Measurements from ENCODE around the gene EVA1C. TPM values are rescaled to one million over a fixed set of nuclear protein-coding genes. Genes with fewer than 3 reads are reported as not detected.

Gene EVA1C
- total RNA-seq, 2 experiments from 2014 or later, result 11.1 to 13.7 TPM

DNA sequence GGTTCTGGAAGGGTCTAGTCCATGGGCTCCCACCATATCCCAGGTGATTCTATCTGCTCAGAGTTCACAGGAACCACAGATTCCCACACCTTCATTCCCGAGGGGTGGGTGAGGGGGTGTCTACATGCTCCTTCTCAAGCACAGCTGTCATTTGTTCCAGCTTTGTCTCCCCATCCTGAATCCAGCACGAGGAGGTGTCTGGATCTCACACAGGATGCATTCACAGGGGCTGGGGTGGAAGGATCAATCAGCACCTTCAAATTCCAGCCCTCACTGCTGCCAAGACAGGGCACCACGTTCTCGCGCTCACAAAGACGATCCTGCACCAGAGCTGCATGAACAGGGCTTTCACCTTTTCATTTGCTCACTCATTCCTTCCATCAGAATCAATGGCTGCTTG is 120.1 kb downstream of the EVA1C start:
- Mint-ChIP-seq H3K4me1 (ENCODE audit: low read depth) (peaks cover 14% of the 10 kb centered on the region), H3K9me3 (no peaks in the 10 kb centered on the region), H3K27me3 (no peaks in the 10 kb centered on the region), H3K36me3 (ENCODE audit: low read depth) (no peaks in the 10 kb centered on the region), H3K4me3 (no peak overlapping the region), H3K27ac (no peak overlapping the region)
- TF ChIP-seq, protein P1, sequence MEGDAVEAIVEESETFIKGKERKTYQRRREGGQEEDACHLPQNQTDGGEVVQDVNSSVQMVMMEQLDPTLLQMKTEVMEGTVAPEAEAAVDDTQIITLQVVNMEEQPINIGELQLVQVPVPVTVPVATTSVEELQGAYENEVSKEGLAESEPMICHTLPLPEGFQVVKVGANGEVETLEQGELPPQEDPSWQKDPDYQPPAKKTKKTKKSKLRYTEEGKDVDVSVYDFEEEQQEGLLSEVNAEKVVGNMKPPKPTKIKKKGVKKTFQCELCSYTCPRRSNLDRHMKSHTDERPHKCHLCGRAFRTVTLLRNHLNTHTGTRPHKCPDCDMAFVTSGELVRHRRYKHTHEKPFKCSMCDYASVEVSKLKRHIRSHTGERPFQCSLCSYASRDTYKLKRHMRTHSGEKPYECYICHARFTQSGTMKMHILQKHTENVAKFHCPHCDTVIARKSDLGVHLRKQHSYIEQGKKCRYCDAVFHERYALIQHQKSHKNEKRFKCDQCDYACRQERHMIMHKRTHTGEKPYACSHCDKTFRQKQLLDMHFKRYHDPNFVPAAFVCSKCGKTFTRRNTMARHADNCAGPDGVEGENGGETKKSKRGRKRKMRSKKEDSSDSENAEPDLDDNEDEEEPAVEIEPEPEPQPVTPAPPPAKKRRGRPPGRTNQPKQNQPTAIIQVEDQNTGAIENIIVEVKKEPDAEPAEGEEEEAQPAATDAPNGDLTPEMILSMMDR (IDR thresholded peaks at IDR 0.05), result no peak
- ATAC-seq, result no peak
- CTCF ChIA-PET, result no interaction called here
- intact Hi-C loops (cut with micrococcal nuclease), result no loop called here
- POLR2A ChIA-PET, result no interaction called here
- no peak for DNase-seq

DNA sequence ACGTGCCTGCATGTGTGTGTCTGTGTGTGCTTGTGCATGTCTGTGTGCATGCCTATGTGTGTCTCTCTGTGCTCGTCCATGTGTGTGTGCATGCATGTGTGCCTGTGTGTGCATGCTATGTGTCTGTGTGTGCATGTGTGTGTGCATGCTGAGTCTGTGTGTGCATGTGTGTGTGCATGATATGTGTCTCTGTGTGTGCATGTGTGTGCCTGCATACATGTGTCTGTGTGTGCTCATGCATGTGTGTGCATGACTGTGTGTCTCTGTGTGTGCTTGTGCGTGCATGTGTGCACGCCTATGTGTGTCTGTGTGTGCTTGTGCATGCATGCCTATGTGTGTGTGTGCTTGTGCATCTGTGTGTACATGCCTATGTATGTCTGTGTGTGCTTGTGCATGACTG is 120.5 kb downstream of the EVA1C start:
- Mint-ChIP-seq H3K9me3 (no peaks in the 10 kb centered on the region), H3K36me3 (ENCODE audit: low read depth) (no peaks in the 10 kb centered on the region), H3K27ac (no peak overlapping the region), H3K4me1 (ENCODE audit: low read depth) (peaks cover 14% of the 10 kb centered on the region), H3K4me3 (no peak overlapping the region), H3K27me3 (no peaks in the 10 kb centered on the region)
- TF ChIP-seq, protein P1 (IDR thresholded peaks at IDR 0.05), result no peak
- CTCF ChIA-PET, result no interaction called here
- intact Hi-C loops (cut with micrococcal nuclease), result no loop called here
- ATAC-seq, result no peak
- DNase-seq, result no peak
- POLR2A ChIA-PET, result no interaction called here

DNA sequence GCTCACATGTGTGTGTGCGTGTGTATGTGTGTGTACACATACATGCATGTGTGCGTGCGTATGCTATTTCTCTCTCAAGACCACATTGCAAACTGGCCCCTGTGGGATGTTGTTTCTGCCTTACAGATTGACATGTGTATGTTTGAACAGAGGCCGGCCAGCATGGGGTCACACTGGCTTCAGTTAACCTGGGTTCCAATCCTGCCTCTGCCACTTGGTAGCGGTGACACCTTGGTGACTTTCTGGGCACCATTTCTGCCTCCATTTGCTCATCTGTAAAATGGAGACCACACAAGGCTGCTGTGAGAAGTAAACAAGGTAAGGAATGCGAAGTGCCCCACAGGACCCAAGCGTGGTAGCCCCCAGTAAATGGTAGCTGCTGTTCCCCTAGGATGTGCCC is 121.1 kb downstream of the EVA1C start:
- Mint-ChIP-seq H3K4me3 (no peak overlapping the region), H3K4me1 (ENCODE audit: low read depth) (peaks cover 17% of the 10 kb centered on the region), H3K9me3 (no peaks in the 10 kb centered on the region), H3K27me3 (no peaks in the 10 kb centered on the region), H3K27ac (no peak overlapping the region), H3K36me3 (ENCODE audit: low read depth) (no peaks in the 10 kb centered on the region)
- DNase-seq (no peak), ATAC-seq (no peak)
- ChIA-PET POLR2A (no interaction called here), CTCF (no interaction called here)
- TF ChIP-seq, protein P1 (IDR thresholded peaks at IDR 0.05), result no peak
- intact Hi-C loops (cut with micrococcal nuclease), result no loop called here

DNA sequence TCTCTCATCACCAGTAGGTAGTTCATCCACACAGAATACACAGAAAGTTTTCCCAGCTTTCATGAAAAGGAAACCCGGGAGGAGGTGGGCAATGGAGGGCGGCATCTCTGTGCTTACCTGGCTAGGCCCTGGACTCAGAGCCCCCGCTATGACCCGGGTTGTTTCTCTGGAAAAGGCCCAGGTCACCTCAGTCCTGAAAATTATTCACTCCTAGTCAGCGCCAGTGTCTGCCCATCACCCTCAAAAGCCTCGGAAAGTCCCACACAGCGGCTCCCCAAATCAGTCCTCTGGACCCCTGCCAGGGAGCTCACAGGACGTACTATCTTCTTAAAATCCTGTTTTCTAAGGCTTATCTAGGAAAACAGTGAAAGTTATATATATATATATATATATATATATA is 121.6 kb downstream of the EVA1C start:
- no peak for ATAC-seq
- CTCF ChIA-PET, result no interaction called here
- no peaks in the 10 kb centered on the region for H3K36me3 Mint-ChIP-seq (ENCODE audit: low read depth)

DNA sequence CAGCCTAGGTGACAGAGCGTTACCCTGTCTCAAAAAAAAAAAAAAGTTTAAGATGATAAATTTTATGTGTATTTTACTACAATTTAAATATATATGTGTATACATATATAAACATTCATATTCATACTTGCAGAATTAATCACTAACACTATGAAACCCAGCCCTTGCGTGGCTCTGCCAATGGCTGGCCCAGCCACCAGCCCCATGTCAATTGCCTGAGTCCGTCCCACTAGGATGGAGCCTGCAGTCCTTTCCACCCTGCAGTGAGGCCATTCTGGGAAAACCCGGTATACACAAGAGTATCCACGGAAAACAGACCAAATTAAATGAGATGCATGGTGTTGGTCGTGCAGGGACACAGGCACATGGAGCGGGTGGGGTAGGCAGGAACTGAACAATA is 123.1 kb downstream of the EVA1C start:
- intact Hi-C loops (cut with micrococcal nuclease), result no loop called here
- no peak overlapping the region for H3K4me3 Mint-ChIP-seq
- no peak for ATAC-seq
- H3K27ac Mint-ChIP-seq, result no peak overlapping the region
- TF ChIP-seq, protein P1 (IDR thresholded peaks at IDR 0.05), result no peak
- POLR2A ChIA-PET, result no interaction called here
- H3K4me1 Mint-ChIP-seq (ENCODE audit: low read depth), result peaks cover 26% of the 10 kb centered on the region
- H3K27me3 Mint-ChIP-seq, result no peaks in the 10 kb centered on the region
- H3K36me3 Mint-ChIP-seq (ENCODE audit: low read depth), result no peaks in the 10 kb centered on the region
- CTCF ChIA-PET, result no interaction called here
- H3K9me3 Mint-ChIP-seq, result no peaks in the 10 kb centered on the region
- no peak for DNase-seq

More for the DNA sequence above, 121.6 kb downstream of the EVA1C start:
- H3K4me3 Mint-ChIP-seq, result no peak overlapping the region
- intact Hi-C loops (cut with micrococcal nuclease), result no loop called here
- DNase-seq, result no peak
- TF ChIP-seq, protein P1 (IDR thresholded peaks at IDR 0.05), result no peak
- peaks cover 22% of the 10 kb centered on the region for H3K4me1 Mint-ChIP-seq (ENCODE audit: low read depth)
- no peaks in the 10 kb centered on the region for H3K9me3 Mint-ChIP-seq
- POLR2A ChIA-PET, result no interaction called here
- H3K27ac Mint-ChIP-seq, result no peak overlapping the region
- no peaks in the 10 kb centered on the region for H3K27me3 Mint-ChIP-seq

Measured in activated CD8-positive, alpha-beta T cell treated with anti-CD3 and anti-CD28 coated beads for 36 hours (primary cell).